Renal cortical epithelial cell (primary cell): Measurements from ENCODE around the gene SLC38A11. TPM values are rescaled to one million over a fixed set of nuclear protein-coding genes. Genes with fewer than 3 reads are reported as not detected.
"Not testable (repeated sequence)": the region's sequence is repeated elsewhere in the genome, so short reads cannot be mapped to it uniquely, and the experiment has no call there.

Experiments used
- DNase-seq: peaks from one replicate; pipeline ENCODE4 v3.0.0-alpha.2; 2011; ENCODE audit warnings: low read depth
- total RNA-seq: library from RNA; depleted of rRNA; stranded (reverse); fragments of >200 nt; gene quantifications from 2 replicates; pipeline ENCODE4 v1.2.3, GENCODE V29; 2014

The SLC38A11 gene
- total RNA-seq, 1 donor from 2014 or later, result 1.2 TPM

DNA sequence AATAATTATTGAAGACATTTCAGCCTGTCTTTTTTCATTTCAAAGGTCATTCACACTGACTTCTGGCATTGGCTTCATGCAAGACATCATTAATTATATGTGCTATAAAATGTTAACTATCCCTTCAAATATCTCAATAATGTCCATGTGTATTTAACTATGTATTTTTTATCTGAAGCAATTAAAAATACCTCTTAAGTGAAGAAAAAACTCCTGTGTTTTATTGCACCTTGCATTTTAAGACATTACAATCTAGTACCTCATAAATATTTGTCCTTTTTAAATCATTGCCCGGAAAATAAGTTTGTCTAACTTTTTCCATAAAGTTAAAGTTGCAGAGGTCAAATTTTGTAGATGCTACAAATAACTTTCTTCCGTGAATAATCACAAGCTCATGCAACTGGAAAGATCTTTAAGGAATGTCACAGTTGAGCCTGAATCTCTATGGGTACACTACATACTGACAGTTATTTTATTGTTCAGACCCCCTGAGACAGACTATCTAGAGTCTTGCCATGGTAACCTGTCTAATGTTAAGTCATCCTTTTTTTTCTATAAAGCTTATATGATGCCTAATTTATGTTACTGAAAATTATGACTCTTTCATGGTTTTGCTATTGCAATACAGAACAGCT lies 75.3 kb downstream of the SLC38A11 start:
- DNase-seq, result no peak

DNA sequence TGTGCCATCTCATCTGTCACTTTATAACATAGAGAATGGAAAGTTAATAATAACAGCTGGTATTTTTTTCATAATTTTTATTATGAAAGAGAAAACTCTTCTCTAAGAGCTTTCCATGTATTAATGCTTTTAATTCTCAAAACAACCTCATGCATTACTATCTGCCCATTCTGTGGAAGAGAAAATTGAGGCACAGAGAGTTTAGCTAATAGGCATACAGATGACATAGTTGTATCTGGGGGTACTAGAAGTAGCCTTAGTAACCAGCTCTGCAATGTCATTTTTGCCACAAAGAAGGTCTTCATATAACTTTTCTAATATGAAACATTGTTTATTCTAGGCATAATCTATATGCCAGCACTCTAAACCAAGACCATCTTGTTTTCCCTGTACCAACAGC lies 77.4 kb downstream of the SLC38A11 start:
- no peak for DNase-seq

DNA sequence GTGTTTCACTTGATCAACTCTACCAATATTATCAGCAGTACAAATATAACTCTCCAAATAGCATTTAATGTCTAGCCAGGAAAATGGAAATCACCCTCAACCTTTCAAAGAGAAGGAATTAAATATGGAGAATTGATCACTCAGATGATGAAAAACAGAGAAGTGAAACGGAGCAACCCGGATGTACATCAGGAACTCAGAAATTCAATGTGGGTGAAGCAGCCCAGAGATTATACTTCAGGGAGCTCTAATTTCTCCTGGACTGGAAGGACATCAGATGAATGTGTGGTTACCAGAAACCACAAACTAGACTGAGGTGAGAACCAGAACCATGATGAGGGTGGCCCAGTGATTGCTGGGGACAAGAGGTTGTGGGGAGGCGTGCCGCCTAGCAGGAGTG lies 78.2 kb downstream of the SLC38A11 start:
- no peak for DNase-seq

- DNase-seq, result no peak
Measured at GRCh38 chr2:164875334-164876205, 79.8 kb downstream of the SLC38A11 start.

GRCh38 chr2:164873210-164873908 lies 82.0 kb downstream of the SLC38A11 start:
- peak; percentile 94 for DNase-seq

DNA sequence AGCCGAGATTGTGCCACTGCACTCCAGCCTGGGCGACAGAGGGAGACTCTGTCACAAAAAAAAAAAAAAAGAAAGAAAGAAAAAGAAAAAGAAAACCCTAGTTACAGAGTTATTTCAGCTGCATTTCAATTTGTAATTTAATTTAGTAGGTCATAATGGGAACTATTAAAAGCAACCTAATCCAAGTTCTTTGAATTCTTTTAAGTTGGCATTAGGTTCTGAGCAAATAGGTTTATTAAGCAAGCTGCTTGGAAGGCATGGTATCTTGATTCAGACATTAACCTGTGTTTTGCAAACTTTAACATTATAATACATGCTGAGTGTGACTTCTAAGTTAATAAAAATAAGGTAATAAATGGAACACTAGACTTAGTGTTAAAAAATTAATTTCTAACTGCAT lies 83.9 kb downstream of the SLC38A11 start:
- peak; percentile 84 for DNase-seq

DNA sequence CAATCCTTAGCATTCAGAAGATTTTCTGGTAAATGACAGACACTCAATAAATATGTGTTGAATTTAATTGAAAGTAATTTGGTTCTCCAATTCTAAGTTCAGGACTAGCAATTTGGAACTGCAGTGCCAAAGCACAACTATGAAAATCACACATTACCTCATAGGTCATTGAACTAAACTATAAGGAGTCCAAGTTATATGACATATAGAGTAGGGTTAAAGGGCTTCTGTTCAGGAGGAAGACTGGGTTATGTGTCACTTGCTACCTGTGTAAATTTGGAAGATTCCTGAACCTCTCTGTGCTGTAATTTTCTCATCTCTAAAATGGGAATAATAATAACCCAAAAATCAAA lies 85.9 kb downstream of the SLC38A11 start:
- no peak for DNase-seq

DNA sequence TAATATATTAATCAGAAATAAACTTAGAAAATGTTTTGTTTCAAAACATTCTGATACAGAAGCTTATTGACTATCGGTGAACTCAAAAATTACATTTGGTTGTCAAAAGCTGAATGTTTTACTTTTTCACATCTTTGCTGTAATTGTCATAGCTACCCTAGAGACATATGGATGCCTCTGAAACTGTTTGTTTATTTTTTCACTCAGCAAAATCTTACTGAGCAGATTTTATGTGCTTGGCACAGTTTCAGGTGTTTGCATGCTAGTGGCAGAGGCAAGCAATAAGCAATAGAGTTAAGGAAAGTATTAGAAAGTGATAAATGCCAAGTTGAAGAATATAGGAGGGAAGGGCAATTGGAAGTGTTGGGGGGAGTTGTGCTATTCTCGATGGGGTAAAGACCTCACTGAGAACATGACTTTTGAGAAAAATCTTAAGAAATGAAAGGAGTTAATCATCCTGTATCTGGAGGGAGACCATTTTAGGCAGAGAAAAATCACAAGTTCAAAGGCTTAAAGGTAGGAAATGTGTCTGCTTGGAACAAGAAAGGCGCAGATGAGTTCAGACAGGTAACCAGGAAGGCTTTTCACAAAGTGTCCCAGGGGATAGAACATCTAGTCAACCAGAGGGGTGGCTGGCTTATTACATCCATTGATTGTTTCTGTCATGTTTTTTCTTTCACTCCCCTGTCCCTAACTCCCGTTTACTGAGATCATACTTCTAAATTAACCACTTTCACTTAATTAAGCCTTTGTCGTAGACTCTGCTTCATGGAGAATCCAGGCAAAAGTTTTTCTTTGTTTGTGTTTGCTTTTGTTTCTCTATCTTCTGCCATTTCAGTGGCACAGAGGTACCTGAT lies 86.5 kb downstream of the SLC38A11 start:
- peak; percentile 37 for DNase-seq

- no peak for DNase-seq
Measured at GRCh38 chr2:164867779-164868397, 87.4 kb downstream of the SLC38A11 start.

GRCh38 chr2:164866381-164866780 lies 88.9 kb downstream of the SLC38A11 start:
- DNase-seq, result not testable (repeated sequence)

- DNase-seq, result no peak
Measured at GRCh38 chr2:164860694-164861042, 94.7 kb downstream of the SLC38A11 start.

- DNase-seq, result not testable (repeated sequence)
Measured at GRCh38 chr2:164859906-164860693, 95.2 kb downstream of the SLC38A11 start.

GRCh38 chr2:164859251-164859818 lies 96.0 kb downstream of the SLC38A11 start:
- no peak for DNase-seq

- no peak for DNase-seq
Measured at GRCh38 chr2:164852086-164852485, 103.2 kb downstream of the SLC38A11 start.

GRCh38 chr2:164850235-164850634 lies 105.1 kb downstream of the SLC38A11 start:
- DNase-seq, result peak; percentile 81

DNA sequence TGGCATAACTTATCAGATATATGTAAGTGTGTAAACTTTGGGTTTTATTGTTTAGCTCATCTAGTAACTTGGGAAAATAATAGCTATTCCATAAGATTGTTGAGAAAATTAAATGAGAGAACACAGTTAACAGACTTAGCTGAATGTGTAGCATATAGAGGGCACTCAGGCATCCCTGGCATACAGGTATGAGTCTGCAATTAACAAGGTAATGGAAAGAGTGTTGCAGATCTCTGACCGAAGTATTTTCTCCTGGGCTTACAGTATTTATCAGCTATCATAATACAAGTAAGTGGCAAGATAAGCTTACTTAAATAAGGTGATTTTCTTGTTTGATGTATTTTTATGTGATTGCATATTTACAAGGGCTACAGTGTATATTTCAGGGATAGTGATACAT lies 105.8 kb downstream of the SLC38A11 start:
- no peak for DNase-seq

GRCh38 chr2:164847981-164848741 lies 107.2 kb downstream of the SLC38A11 start:
- no peak for DNase-seq

DNA sequence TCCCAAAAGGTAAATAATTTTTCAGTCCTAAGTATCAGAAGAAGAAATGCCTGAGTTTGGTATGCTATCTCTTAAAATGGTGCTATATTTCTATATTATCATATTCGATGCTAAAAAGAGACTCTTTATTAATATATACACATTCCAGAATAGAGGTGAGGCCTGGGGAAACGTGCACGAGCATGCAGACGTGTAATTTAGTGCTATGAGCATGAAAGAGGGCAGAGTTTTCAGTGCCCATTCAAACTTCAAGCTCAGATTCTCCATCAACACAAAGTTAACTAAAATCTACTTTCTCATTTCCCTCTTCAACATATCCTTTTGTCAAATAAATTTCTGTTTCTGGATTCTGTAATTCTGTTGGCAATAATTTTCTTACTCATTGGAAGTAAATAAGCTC lies 108.0 kb downstream of the SLC38A11 start:
- no peak for DNase-seq

DNA sequence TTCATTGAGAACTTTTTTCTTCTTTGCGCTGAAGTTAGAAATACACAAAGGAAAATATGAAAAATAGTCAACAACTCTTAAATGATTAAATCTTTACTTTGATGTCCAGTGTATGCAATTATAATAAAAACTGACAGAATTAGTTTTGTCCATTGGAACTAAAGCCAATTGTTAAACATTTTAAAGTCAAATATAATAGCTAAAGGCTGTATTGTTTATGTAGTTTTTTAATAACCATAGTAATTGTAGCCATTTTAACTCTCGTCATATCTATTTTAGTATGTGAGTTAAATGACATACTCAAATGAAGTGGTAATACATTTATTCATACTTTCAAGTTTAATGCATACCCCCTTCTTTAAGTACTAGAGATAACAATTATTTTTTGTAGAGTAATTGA lies 109.0 kb downstream of the SLC38A11 start:
- no peak for DNase-seq
